OCI-M2 (cell line): ENCODE results near the gene CRTC1.

Experiments used
- DNase-seq: peaks from one replicate; lab custom pipeline; 2025; ENCODE audit not compliant: unreplicated experiment; lab: John Stamatoyannopoulos, UW

The CRTC1 gene

GRCh38 chr19:18683109-18683957, at the start of gene CRTC1:
TSS of gene CRTC1 (plus strand) at chr19:18683680. CDS start at chr19:18683703, 23 bp downstream.
- DNase-seq: peak; percentile 25

- no peak for DNase-seq
Observed at GRCh38 chr19:18634612-18635297, 48.7 kb upstream of the CRTC1 start.

- no peak for DNase-seq
Observed at GRCh38 chr19:18635831-18636182, 47.7 kb upstream of the CRTC1 start.

- peak; percentile 95 for DNase-seq
Observed at GRCh38 chr19:18636183-18636968, 47.1 kb upstream of the CRTC1 start.

GRCh38 chr19:18636969-18637629, 46.4 kb upstream of the CRTC1 start, which contains the start of gene KLHL26:
TSS of gene KLHL26 (plus strand) at chr19:18637028. CDS start at chr19:18637055, 27 bp downstream.
- DNase-seq: no peak

- DNase-seq: no peak
Observed at GRCh38 chr19:18637673-18638630, 45.5 kb upstream of the CRTC1 start.

GRCh38 chr19:18639706-18640243, 43.7 kb upstream of the CRTC1 start:
- no peak for DNase-seq

- peak; percentile 19 for DNase-seq
Observed at GRCh38 chr19:18644196-18645034, 39.1 kb upstream of the CRTC1 start.

- no peak for DNase-seq
Observed at GRCh38 chr19:18645035-18645511, 38.4 kb upstream of the CRTC1 start.

- DNase-seq: no peak
Observed at GRCh38 chr19:18646535-18647370, 36.7 kb upstream of the CRTC1 start.

GRCh38 chr19:18647371-18647767, 36.1 kb upstream of the CRTC1 start:
- DNase-seq: no peak

GRCh38 chr19:18647807-18648206, 35.7 kb upstream of the CRTC1 start:
- no peak for DNase-seq

GRCh38 chr19:18648973-18649315, 34.5 kb upstream of the CRTC1 start:
- DNase-seq: no peak

- DNase-seq: no peak
Observed at GRCh38 chr19:18649371-18650020, 34.0 kb upstream of the CRTC1 start.

GRCh38 chr19:18650021-18650390, 33.5 kb upstream of the CRTC1 start:
- no peak for DNase-seq

- DNase-seq: no peak
Observed at GRCh38 chr19:18650468-18651041, 32.9 kb upstream of the CRTC1 start.

GRCh38 chr19:18651300-18651699, 32.2 kb upstream of the CRTC1 start:
- DNase-seq: no peak
